PC-9 (cell line): Measurements from ENCODE around the gene SMAD6.

ENCODE experiments used
- CTCF ChIP-seq: fragments of 200-600 bp; sonication (generic); conservative IDR thresholded peaks from 2 replicates; pipeline ENCODE4 v1.6.1; 2017; ENCODE audit warnings: mixed run types, antibody characterized with exemption, mild to moderate bottlenecking, moderate library complexity
- EZH2 ChIP-seq: fragments of 200-600 bp; sonication (generic); IDR thresholded peaks from 2 replicates; pipeline ENCODE4 v1.8.0; 2017; ENCODE audit warnings: antibody characterized with exemption, low read depth

GRCh38 chr15:66670175-66670574, 31.9 kb upstream of the SMAD6 start:
- TF ChIP-seq EZH2 (no peak), CTCF (no peak)
